ENCODE measurements around the gene DNPH1. TPM values are rescaled to one million over a fixed set of nuclear protein-coding genes. Genes with fewer than 3 reads are reported as not detected.

The DNPH1 gene
- total RNA-seq, 1 donor = 32.9 TPM

DNA sequence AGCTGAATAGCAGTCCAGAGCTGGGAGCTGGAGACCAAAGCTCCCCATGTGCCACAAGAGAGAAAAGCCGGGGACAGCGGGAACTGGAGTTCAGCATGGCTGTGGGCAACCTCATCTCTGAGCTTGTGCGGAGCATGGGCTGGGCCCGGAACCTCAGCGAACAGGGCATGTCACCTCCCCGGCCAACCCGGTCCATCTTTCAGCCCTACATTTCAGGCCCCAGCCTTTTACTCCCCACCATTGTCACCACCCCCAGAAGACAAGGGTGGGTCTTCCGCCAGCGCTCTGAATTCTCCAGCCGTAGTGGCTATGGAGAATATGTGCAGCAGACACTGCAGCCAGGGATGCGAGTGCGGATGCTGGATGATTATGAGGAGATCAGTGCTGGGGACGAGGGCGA, 43.3 kb downstream of the DNPH1 start:
- H3K4me1 ChIP-seq (ENCODE audit: insufficient read depth, low read length) = peaks cover 19% of the 10 kb centered on the region
- no peaks in the 10 kb centered on the region for H4K20me1 ChIP-seq (ENCODE audit: insufficient read depth, low read length)
- no peak for TF ChIP-seq CTCF (IDR thresholded peaks at IDR 0.05; ENCODE audit: extremely low read depth, low read depth, low read length)
- no peaks in the 10 kb centered on the region for H3K27me3 ChIP-seq (ENCODE audit: insufficient read depth, low read length)
- H2AFZ ChIP-seq (ENCODE audit: low read length) = no peak overlapping the region
- H3K4me3 ChIP-seq (ENCODE audit: insufficient read depth, low read length) = no peak overlapping the region
- no peak for DNase-seq (ENCODE audit: insufficient read length, low spot score, missing footprints)
- H3K36me3 ChIP-seq (ENCODE audit: insufficient read depth, low read length) = peaks cover 58% of the 10 kb centered on the region
- no peaks in the 10 kb centered on the region for H3K9me3 ChIP-seq (ENCODE audit: low read depth, low read length)
- no peak overlapping the region for H3K27ac ChIP-seq (ENCODE audit: low read depth, low read length)
- H3K4me2 ChIP-seq (ENCODE audit: insufficient read depth, low read length) = no peak overlapping the region
- H3K79me2 ChIP-seq (ENCODE audit: insufficient read depth, low read length) = peaks cover 25% of the 10 kb centered on the region

DNA sequence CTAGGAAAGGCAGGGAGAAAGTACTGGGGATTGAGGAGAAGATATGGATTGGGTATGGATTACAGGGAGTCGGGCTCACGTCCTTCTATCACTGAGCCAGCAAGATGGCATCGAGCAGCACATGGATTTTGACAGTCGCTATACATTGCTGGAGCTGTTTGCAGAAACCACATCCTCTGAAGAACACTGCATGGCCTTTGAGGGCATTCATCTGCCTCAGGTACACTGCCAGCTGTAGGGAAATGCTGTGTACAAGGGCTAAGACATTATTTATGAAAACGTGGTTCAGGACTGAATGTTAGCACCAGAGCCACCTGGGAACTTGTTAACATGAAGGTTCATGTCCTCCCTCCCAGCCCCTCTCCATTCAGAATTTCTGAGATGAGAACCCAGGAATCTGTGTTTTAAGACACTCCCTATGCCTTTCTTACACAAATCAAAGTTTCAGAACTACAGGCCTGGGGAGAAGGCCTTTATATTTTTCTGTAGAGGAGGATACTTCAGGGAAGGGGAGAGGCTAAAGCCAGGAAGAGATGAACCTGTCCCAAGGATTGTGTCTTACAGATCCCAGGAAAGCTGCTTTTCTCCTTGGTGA, 43.8 kb downstream of the DNPH1 start:
- no peak overlapping the region for H3K4me2 ChIP-seq (ENCODE audit: insufficient read depth, low read length)
- H3K79me2 ChIP-seq (ENCODE audit: insufficient read depth, low read length) = peaks cover 25% of the 10 kb centered on the region
- no peaks in the 10 kb centered on the region for H4K20me1 ChIP-seq (ENCODE audit: insufficient read depth, low read length)
- DNase-seq (ENCODE audit: insufficient read length, low spot score, missing footprints) = no peak
- H3K9me3 ChIP-seq (ENCODE audit: low read depth, low read length) = no peaks in the 10 kb centered on the region
- no peaks in the 10 kb centered on the region for H3K27me3 ChIP-seq (ENCODE audit: insufficient read depth, low read length)
- no peak overlapping the region for H3K4me3 ChIP-seq (ENCODE audit: insufficient read depth, low read length)
- peaks cover 22% of the 10 kb centered on the region for H3K4me1 ChIP-seq (ENCODE audit: insufficient read depth, low read length)
- peaks cover 55% of the 10 kb centered on the region for H3K36me3 ChIP-seq (ENCODE audit: insufficient read depth, low read length)
- no peak for TF ChIP-seq CTCF (IDR thresholded peaks at IDR 0.05; ENCODE audit: extremely low read depth, low read depth, low read length)
- no peak overlapping the region for H2AFZ ChIP-seq (ENCODE audit: low read length)
- H3K27ac ChIP-seq (ENCODE audit: low read depth, low read length) = no peak overlapping the region

DNA sequence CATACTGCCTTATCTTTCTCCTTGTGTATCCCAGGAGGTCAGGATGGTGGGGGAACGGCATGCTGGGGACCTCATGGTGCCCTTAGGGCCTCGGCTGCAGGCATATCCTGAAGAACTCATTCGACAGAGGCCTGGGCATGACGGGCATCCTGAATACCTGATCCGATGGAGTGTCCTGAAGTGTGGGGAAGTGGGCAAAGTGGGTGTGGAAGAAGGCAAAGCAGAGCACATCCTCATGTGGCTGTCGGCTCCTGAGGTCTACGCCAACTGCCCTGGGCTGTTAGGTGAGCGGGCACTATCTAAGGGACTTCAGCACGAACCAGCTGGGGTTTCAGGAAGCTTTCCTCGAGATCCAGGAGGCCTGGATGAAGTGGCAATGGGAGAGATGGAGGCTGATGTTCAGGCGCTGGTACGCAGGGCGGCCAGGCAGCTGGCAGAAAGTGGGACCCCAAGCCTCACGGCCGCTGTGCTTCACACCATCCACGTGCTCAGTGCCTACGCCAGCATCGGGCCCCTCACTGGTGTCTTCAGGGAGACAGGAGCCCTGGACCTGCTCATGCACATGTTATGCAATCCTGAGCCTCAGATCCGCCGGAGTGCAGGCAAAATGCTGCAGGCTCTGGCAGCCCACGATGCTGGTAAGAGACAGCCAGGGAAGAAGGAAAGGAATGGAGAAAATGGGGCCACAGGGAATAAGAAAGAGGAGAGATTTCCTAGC, 44.9 kb downstream of the DNPH1 start:
- no peak for TF ChIP-seq CTCF (IDR thresholded peaks at IDR 0.05; ENCODE audit: extremely low read depth, low read depth, low read length)
- Histone ChIP-seq H3K9me3 (ENCODE audit: low read depth, low read length) (no peaks in the 10 kb centered on the region), H3K4me3 (ENCODE audit: insufficient read depth, low read length) (no peak overlapping the region)

DNA sequence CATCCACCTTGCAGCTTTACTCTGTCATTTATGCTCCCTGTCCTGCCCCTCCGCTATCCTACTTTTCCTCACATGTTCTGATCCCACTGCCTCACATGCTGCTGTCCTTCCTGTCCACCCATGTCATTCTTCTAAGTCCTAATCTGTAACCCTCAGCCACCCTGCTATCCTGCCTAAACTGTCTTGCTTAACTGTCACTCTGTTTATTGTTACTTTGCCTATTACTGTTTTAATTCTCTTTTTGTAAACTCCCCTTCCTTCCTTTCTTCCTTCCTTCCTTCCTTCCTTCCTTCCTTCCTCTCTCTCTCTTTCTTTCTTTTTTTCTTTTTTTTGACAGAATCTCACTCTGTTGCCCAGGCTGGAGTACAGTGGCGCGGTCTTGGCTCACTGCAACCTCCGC, 45.8 kb downstream of the DNPH1 start:
- H3K79me2 ChIP-seq (ENCODE audit: insufficient read depth, low read length) = peaks cover 22% of the 10 kb centered on the region
- no peak overlapping the region for H3K4me3 ChIP-seq (ENCODE audit: insufficient read depth, low read length)
- H3K9me3 ChIP-seq (ENCODE audit: low read depth, low read length) = no peaks in the 10 kb centered on the region
- no peak for TF ChIP-seq CTCF (IDR thresholded peaks at IDR 0.05; ENCODE audit: extremely low read depth, low read depth, low read length)
- no peak overlapping the region for H3K27ac ChIP-seq (ENCODE audit: low read depth, low read length)
- no peaks in the 10 kb centered on the region for H4K20me1 ChIP-seq (ENCODE audit: insufficient read depth, low read length)
- DNase-seq (ENCODE audit: insufficient read length, low spot score, missing footprints) = no peak
- H3K4me2 ChIP-seq (ENCODE audit: insufficient read depth, low read length) = peak overlapping the region; percentile 88
- peaks cover 55% of the 10 kb centered on the region for H3K36me3 ChIP-seq (ENCODE audit: insufficient read depth, low read length)
- H3K4me1 ChIP-seq (ENCODE audit: insufficient read depth, low read length) = peaks cover 22% of the 10 kb centered on the region
- no peaks in the 10 kb centered on the region for H3K27me3 ChIP-seq (ENCODE audit: insufficient read depth, low read length)
- no peak overlapping the region for H2AFZ ChIP-seq (ENCODE audit: low read length)

More for the DNA sequence above, 44.9 kb downstream of the DNPH1 start:
- Histone ChIP-seq H2AFZ (ENCODE audit: low read length) (no peak overlapping the region), H3K36me3 (ENCODE audit: insufficient read depth, low read length) (peaks cover 51% of the 10 kb centered on the region), H3K4me1 (ENCODE audit: insufficient read depth, low read length) (peaks cover 22% of the 10 kb centered on the region), H3K4me2 (ENCODE audit: insufficient read depth, low read length) (no peak overlapping the region), H3K27ac (ENCODE audit: low read depth, low read length) (no peak overlapping the region), H3K79me2 (ENCODE audit: insufficient read depth, low read length) (peaks cover 25% of the 10 kb centered on the region), H4K20me1 (ENCODE audit: insufficient read depth, low read length) (no peaks in the 10 kb centered on the region), H3K27me3 (ENCODE audit: insufficient read depth, low read length) (no peaks in the 10 kb centered on the region)
- DNase-seq (ENCODE audit: insufficient read length, low spot score, missing footprints) = no peak
